BE2C (cell line): Measurements from ENCODE around the gene TUBAL3.

Source experiments
- DNase-seq: peaks from one replicate; pipeline ENCODE4 v3.0.0-alpha.2; 2020
- H3K27me3 ChIP-seq: fragments of 250-450 bp; sonication (Bioruptor Pico); 2 replicates; pipeline ENCODE4 v1.5.1; 2020; ENCODE audit warnings: mild to moderate bottlenecking
- H3K36me3 ChIP-seq: fragments of 250-450 bp; sonication (Bioruptor Pico); 2 replicates; pipeline ENCODE4 v1.5.1; 2020; ENCODE audit warnings: mild to moderate bottlenecking
- H3K4me1 ChIP-seq: fragments of 250-450 bp; sonication (Bioruptor Pico); 2 replicates; pipeline ENCODE4 v1.5.1; 2020
- H3K4me3 ChIP-seq: 2 replicates; pipeline ENCODE4 v1.5.1; 2011; ENCODE audit warnings: low read depth, low read length
- H3K9me3 ChIP-seq: fragments of 250-450 bp; sonication (Bioruptor Pico); 2 replicates; pipeline ENCODE4 v1.5.1; 2020
- TF ChIP-seq, protein P1 (sequence below): IDR thresholded peaks from 2 replicates; pipeline ENCODE4 v1.5.1; 2012; ENCODE audit warnings: mild to moderate bottlenecking, low read depth, low read length

TUBAL3 gene

DNA sequence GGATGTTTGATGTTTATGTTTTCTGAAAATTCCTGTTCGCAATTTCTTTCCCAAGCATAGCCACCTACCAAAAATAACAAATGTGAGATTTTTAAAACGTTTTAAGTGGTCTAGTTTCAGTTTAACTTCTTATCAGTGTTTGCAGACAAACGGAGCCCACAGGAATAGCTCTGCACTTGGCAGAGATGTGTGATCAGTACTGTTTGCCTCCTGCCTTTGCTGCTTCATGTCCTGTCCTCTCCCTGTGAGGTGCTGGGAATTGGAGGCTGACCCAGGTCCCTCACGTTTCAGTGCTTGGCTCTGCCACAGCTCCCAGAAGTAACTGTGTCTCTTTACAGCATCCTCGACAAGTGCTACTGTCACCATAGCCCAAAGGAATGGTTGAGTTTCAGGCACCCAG lies 38.7 kb downstream of the TUBAL3 start:
- no peak overlapping the region for H3K4me3 ChIP-seq
- no peak for DNase-seq
- H3K9me3 ChIP-seq: peaks cover under 1% of the 10 kb centered on the region; the same call in 1 of the 2 replicates
- peaks cover 12% of the 10 kb centered on the region for H3K27me3 ChIP-seq
- TF ChIP-seq, protein P1, sequence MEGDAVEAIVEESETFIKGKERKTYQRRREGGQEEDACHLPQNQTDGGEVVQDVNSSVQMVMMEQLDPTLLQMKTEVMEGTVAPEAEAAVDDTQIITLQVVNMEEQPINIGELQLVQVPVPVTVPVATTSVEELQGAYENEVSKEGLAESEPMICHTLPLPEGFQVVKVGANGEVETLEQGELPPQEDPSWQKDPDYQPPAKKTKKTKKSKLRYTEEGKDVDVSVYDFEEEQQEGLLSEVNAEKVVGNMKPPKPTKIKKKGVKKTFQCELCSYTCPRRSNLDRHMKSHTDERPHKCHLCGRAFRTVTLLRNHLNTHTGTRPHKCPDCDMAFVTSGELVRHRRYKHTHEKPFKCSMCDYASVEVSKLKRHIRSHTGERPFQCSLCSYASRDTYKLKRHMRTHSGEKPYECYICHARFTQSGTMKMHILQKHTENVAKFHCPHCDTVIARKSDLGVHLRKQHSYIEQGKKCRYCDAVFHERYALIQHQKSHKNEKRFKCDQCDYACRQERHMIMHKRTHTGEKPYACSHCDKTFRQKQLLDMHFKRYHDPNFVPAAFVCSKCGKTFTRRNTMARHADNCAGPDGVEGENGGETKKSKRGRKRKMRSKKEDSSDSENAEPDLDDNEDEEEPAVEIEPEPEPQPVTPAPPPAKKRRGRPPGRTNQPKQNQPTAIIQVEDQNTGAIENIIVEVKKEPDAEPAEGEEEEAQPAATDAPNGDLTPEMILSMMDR: no peak
- no peaks in the 10 kb centered on the region for H3K36me3 ChIP-seq
- no peaks in the 10 kb centered on the region for H3K4me1 ChIP-seq

DNA sequence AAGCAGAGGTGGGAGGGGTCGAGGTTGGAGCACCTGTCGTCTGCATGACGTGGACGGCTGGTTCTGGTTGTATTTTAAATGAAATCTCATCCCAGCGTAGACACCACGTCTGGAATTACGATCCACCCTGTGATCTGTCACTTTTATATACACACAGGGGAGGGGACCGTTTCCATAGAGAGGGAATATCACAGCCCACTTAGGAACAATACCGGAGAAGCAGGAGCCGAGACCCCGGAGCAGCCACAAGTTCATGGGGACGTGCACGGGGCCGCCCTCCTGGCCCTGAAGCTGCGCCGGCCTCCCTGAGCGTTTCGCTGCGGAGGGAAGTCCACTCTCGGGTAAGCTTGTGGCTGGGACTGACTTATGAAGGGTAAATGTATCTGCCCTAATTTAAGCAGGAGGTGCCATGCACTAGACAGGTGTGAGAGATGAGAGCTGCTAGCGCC lies 39.7 kb downstream of the TUBAL3 start, which contains the start of gene UCN3:
TSS of gene UCN3 (plus strand) at position 77 of the 449 bp plus-strand sequence. CDS start 8,755 bp downstream, outside the sequence.
- TF ChIP-seq, protein P1: no peak
- no peak within 1 kb of the TSS for H3K4me3 ChIP-seq
- no peaks in the 10 kb centered on the region for H3K4me1 ChIP-seq
- no peaks in the 10 kb centered on the region for H3K36me3 ChIP-seq
- peaks cover 18% of the 10 kb centered on the region for H3K27me3 ChIP-seq
- DNase-seq: no peak
- H3K9me3 ChIP-seq: no peaks in the 10 kb centered on the region

DNA sequence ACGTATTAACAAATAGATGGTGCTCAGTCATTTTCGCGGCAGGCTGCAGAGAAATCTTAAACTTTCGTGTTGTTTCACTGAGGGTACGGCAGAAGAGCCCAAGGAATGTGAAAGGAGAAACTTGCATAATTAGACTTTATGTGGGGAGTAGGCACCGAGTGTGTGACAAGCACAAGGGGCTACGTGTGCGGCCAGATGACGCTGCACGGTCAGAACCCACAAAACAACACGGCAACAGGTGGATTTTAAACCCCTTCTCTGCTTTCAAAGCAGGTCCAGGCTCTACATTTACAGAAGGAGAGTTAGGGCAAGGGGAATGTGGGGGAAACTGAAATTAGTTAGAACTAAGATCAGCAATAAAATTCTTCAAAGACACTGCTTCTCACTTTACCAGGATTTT lies 40.3 kb downstream of the TUBAL3 start:
- Histone ChIP-seq H3K9me3 (no peaks in the 10 kb centered on the region), H3K27me3 (peaks cover 20% of the 10 kb centered on the region), H3K36me3 (no peaks in the 10 kb centered on the region), H3K4me1 (no peaks in the 10 kb centered on the region), H3K4me3 (no peak overlapping the region)
- TF ChIP-seq, protein P1: no peak
- no peak for DNase-seq

DNA sequence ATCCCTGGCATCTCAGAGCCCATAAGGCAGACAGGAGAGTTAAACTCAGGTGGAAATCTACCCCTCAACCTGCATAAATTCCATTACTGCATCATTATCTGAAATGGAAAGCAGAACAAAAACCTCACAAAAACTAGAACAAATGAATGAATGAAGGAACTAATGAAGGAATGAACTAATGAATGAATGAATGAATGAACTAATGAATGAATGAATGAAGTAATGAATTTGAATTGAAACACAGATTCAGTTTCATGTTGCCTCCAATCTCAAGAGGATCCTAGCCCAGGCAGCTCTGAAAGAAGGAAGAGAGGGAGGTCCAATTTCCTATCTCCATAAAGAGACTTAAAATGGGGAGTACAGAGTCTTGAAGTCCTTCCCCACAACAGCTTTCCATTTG lies 41.8 kb downstream of the TUBAL3 start:
- TF ChIP-seq, protein P1: no peak
- H3K4me3 ChIP-seq: no peak overlapping the region
- no peaks in the 10 kb centered on the region for H3K9me3 ChIP-seq
- H3K27me3 ChIP-seq: peaks cover 20% of the 10 kb centered on the region
- DNase-seq: no peak
- no peaks in the 10 kb centered on the region for H3K4me1 ChIP-seq
- no peaks in the 10 kb centered on the region for H3K36me3 ChIP-seq

DNA sequence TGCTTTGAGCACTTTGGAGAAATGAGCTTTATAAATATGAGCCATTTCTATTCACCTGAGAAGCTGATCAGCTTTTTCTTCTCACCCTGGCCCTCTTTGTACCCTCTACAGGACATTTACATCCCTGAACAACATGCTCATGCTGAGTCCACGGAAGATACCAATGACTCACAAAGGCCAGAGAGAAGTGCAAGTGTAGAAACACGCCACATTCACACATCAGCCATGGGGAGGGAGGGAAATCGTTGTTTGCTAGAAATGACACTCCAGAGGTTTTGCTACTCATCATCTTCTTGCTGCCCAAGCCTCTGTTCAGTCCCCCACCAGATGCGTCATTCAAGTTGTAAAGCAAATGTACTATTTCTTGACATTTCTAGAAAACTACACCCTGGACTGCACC lies 42.7 kb downstream of the TUBAL3 start:
- no peaks in the 10 kb centered on the region for H3K4me1 ChIP-seq
- H3K27me3 ChIP-seq: peaks cover 15% of the 10 kb centered on the region
- TF ChIP-seq, protein P1: no peak
- no peak overlapping the region for H3K4me3 ChIP-seq
- no peaks in the 10 kb centered on the region for H3K9me3 ChIP-seq
- DNase-seq: no peak
- no peaks in the 10 kb centered on the region for H3K36me3 ChIP-seq

DNA sequence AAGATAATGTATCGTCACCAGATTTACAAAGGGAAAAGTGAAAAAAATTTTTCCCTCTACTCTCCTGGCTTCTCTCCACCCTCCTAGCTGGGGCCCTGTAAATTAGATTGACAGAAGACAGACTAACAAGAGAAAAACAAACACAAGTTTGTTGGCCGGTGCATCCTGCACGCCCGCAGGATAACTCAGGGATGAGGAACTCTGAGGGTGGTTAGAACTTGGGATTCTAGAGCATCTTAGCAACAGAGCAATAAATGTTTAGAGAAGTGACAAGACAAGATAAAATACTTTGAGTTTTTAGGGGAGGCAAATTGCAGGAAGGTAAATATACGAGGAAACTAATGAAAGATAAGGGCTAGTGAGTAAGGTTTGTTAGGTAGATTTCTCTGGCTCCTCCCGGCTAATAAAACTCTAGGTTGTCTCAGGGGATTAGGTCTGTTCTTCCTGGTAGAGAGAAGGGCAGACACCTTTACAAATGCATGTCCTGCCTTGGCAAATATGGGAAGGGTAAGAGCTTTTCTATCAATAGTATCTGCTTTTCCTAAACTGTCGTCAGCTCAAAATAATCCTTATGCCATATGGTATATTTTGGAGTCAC lies 44.2 kb downstream of the TUBAL3 start:
- no peak for DNase-seq
- no peaks in the 10 kb centered on the region for H3K4me1 ChIP-seq
- peaks cover 8% of the 10 kb centered on the region; the same call in 1 of the 2 replicates for H3K27me3 ChIP-seq
- no peak overlapping the region for H3K4me3 ChIP-seq
- H3K36me3 ChIP-seq: no peaks in the 10 kb centered on the region
- no peaks in the 10 kb centered on the region for H3K9me3 ChIP-seq
- TF ChIP-seq, protein P1: no peak
